Nephron progenitor cell (in vitro differentiated cells): ENCODE measurements around the gene GSE1.

Experiments used
- DNase-seq: peaks from one replicate; pipeline ENCODE4 v3.0.0; 2021
- H3K27ac Mint-ChIP-seq: 2 replicates; pipeline ENCODE4 v1.8.0; 2021; ENCODE audit warnings: mild to moderate bottlenecking, moderate library complexity, mixed read lengths
- H3K27me3 Mint-ChIP-seq: 2 replicates; pipeline ENCODE4 v1.8.0; 2021; ENCODE audit warnings: mild to moderate bottlenecking, low read depth, mixed read lengths; ENCODE audit not compliant: poor library complexity
- H3K36me3 Mint-ChIP-seq: 2 replicates; pipeline ENCODE4 v1.8.0; 2021; ENCODE audit warnings: low read depth, mixed read lengths
- H3K4me1 Mint-ChIP-seq: 2 replicates; pipeline ENCODE4 v1.8.0; 2021; ENCODE audit warnings: mixed read lengths
- H3K4me3 Mint-ChIP-seq: 2 replicates; pipeline ENCODE4 v1.8.0; 2021; ENCODE audit warnings: mild to moderate bottlenecking, moderate library complexity, mixed read lengths
- H3K9me3 Mint-ChIP-seq: 2 replicates; pipeline ENCODE4 v1.8.0; 2021; ENCODE audit warnings: mild to moderate bottlenecking, moderate library complexity, mixed read lengths
- CTCF ChIP-seq: fragments of 200-600 bp; sonication (generic); IDR thresholded peaks from 2 replicates; pipeline ENCODE4 v1.5.0; 2021; ENCODE audit warnings: antibody characterized with exemption

GSE1 gene

DNA sequence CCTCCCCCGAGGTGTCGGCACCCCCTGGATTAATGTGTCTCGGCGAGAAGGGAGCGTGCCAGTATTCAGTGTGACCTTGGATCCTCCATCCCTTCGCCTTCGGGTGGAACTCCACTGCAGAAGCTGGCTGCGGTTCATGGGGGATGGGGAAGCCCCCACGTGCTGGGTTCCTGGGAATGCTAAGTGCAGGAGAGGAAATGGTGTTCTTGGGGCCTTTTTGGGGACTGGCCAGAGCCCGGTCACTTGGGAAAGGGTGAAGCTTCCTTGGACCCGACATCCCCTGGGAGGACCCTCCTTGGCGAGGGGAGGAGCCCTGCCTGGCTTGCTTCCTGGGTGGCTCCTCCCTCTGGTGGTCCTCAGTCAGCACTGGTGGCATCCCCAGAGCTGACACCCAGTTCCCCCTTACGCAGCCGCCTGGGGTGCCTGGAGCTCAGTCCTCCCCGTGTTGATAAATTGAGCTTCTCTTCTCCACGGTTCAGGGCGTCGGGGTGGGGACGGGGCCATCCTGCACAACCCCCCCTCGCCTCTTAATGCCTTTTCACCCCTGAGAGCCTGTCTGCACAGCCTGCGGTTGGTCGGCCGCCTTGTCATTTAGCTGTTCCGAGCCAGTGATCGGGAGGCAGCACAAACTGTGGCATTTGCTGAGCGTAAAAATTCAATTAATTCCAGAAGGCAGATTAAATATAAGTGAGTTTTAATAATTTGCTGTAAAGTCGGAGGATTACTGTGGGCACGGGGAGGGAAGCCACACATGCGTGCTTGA lies 30.7 kb upstream of the GSE1 start:
- Mint-ChIP-seq H3K27me3 (peaks cover 58% of the 10 kb centered on the region), H3K4me3 (peak overlapping the region; percentile 66)
- TF ChIP-seq CTCF, result no peak

DNA sequence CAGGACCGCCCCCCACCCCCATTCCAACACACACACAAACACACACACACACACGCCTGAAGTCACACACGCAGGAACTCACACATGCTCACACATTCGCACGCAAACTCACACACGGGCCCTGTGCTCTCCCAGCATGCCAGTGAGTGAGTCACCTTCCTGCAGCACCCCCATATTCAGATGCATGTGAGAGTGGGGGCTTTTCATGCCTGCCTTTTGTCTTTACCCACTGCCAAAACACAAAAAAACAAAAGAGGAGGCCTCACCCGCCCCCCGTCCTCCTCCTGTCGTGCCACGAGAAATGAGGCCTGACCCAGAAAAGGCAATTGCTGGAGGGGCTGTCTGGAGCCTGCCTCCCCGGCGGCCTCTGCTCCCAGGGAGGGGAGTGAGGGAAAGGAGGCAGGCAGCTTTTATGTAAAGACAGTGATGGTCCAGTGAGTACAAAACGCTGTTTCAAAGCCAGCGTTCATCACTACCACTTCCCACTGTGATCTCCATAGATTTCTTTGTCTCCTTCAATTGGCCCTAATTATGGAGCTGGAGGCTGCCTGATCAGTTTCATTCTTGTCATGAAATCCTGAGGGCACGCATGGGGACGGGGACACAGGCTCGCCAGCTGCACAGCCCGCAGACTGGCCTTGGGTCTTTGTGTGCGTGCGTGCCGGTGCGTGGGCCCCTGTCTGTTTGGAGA lies 29.5 kb upstream of the GSE1 start:
- no peak for TF ChIP-seq CTCF
- no peaks in the 10 kb centered on the region for H3K36me3 Mint-ChIP-seq
- H3K4me1 Mint-ChIP-seq, result peaks cover 94% of the 10 kb centered on the region
- H3K27me3 Mint-ChIP-seq, result peaks cover 52% of the 10 kb centered on the region
- DNase-seq, result peak; percentile 46
- no peak overlapping the region for H3K27ac Mint-ChIP-seq
- peak overlapping the region; percentile 42 for H3K4me3 Mint-ChIP-seq
- no peaks in the 10 kb centered on the region for H3K9me3 Mint-ChIP-seq

More for the DNA sequence above, 30.7 kb upstream of the GSE1 start:
- H3K9me3 Mint-ChIP-seq, result no peaks in the 10 kb centered on the region
- H3K27ac Mint-ChIP-seq, result peak overlapping the region; percentile 15
- no peaks in the 10 kb centered on the region for H3K36me3 Mint-ChIP-seq
- DNase-seq, result peak; percentile 57
- H3K4me1 Mint-ChIP-seq, result peaks cover 88% of the 10 kb centered on the region

DNA sequence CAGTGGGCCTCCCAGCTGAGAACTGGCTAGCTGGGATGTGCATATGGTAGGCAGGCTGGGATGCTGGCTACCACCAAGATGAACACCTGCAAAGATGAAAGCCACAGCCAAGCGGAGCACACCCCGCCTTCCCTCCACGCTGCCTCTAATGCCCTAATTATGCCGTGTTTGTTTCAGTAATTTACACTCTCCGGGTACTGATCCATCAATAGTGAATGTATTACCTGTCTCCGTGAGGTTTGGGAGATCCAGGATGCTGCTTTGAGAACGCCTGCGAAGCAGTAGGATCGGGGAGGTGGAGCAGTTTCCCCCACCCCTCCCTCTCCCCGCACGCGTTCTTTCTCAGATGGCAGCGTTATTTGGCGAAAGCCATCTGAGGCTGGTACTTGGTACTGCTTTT lies 28.9 kb upstream of the GSE1 start:
- H3K36me3 Mint-ChIP-seq, result no peaks in the 10 kb centered on the region
- DNase-seq, result no peak
- peaks cover 92% of the 10 kb centered on the region for H3K4me1 Mint-ChIP-seq
- peaks cover 45% of the 10 kb centered on the region for H3K27me3 Mint-ChIP-seq
- H3K9me3 Mint-ChIP-seq, result no peaks in the 10 kb centered on the region
- H3K4me3 Mint-ChIP-seq, result peak overlapping the region; percentile 42
- H3K27ac Mint-ChIP-seq, result no peak overlapping the region
- TF ChIP-seq CTCF, result no peak

GRCh38 chr16:85584819-85585282 lies 28.3 kb upstream of the GSE1 start:
- no peak for TF ChIP-seq CTCF
- Mint-ChIP-seq H3K36me3 (no peaks in the 10 kb centered on the region), H3K4me3 (no peak overlapping the region), H3K27me3 (peaks cover 39% of the 10 kb centered on the region), H3K4me1 (peaks cover 86% of the 10 kb centered on the region), H3K9me3 (no peaks in the 10 kb centered on the region), H3K27ac (no peak overlapping the region)
- no peak for DNase-seq

DNA sequence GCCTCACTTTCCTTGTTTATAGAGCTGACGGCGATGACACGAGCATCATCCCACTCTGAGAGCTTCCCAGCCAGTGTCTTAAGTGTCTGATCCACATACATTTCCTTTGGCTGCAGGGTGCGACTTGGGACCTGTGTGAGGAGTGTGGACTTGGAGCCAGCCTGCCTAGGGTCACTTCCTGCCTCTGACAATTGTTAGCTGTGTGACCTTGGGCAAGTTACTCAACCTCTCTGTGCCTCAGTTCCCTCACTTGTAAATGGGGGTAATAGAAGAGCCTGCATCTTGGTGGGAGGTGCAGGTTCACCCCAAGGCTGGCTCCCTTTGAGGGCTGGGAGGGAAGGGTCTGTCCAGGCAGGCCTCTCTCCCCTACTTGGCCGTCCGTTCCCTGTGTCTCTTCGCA lies 27.4 kb upstream of the GSE1 start:
- Mint-ChIP-seq H3K4me1 (peaks cover 80% of the 10 kb centered on the region), H3K27me3 (peaks cover 35% of the 10 kb centered on the region), H3K9me3 (no peaks in the 10 kb centered on the region), H3K4me3 (peak overlapping the region; percentile 17), H3K27ac (no peak overlapping the region), H3K36me3 (no peaks in the 10 kb centered on the region)
- no peak for TF ChIP-seq CTCF
- DNase-seq, result no peak
